Effector memory CD8-positive, alpha-beta T cell (primary cell): ENCODE results near the gene BCAS3.
"Not testable (repeated sequence)": the region's sequence is repeated elsewhere in the genome, so short reads cannot be mapped to it uniquely, and the experiment has no call there.

ENCODE experiments used
- ATAC-seq: fragments of 150-1000 bp; cut with Tn5 transposase; replicated peaks from 2 replicates; pipeline ENCODE4 v1.10.0; 2021; ENCODE audit warnings: mild to moderate bottlenecking, moderate library complexity
- DNase-seq, 3 experiments: peaks; one replicate each; pipeline ENCODE4 v3.0.0; 2021
- H3K27ac Mint-ChIP-seq, 2 donors: one replicate each; pipeline ENCODE4 v1.8.0; 2022; ENCODE audit warnings: mild to moderate bottlenecking in 2 of 2, mixed read lengths in 2 of 2, moderate library complexity in 2 of 2
- H3K27me3 Mint-ChIP-seq, 2 donors: one replicate each; pipeline ENCODE4 v1.8.0; 2022; ENCODE audit warnings: mixed read lengths in 2 of 2
- H3K36me3 Mint-ChIP-seq: one replicate; pipeline ENCODE4 v1.8.0; 2022; ENCODE audit warnings: mild to moderate bottlenecking, moderate library complexity, mixed read lengths; ENCODE audit not compliant: insufficient read depth
- H3K4me1 Mint-ChIP-seq, 2 donors: one replicate each; pipeline ENCODE4 v1.8.0; 2022; ENCODE audit warnings: low read depth in 2 of 2, mixed read lengths in 2 of 2
- H3K4me3 Mint-ChIP-seq, 2 donors: one replicate each; pipeline ENCODE4 v1.8.0; 2022; ENCODE audit warnings: mild to moderate bottlenecking in 2 of 2, mixed read lengths in 2 of 2, moderate library complexity in 2 of 2
- H3K9me3 Mint-ChIP-seq, 2 donors: one replicate each; pipeline ENCODE4 v1.8.0; 2022; ENCODE audit warnings: mixed read lengths in 2 of 2

BCAS3 gene

DNA sequence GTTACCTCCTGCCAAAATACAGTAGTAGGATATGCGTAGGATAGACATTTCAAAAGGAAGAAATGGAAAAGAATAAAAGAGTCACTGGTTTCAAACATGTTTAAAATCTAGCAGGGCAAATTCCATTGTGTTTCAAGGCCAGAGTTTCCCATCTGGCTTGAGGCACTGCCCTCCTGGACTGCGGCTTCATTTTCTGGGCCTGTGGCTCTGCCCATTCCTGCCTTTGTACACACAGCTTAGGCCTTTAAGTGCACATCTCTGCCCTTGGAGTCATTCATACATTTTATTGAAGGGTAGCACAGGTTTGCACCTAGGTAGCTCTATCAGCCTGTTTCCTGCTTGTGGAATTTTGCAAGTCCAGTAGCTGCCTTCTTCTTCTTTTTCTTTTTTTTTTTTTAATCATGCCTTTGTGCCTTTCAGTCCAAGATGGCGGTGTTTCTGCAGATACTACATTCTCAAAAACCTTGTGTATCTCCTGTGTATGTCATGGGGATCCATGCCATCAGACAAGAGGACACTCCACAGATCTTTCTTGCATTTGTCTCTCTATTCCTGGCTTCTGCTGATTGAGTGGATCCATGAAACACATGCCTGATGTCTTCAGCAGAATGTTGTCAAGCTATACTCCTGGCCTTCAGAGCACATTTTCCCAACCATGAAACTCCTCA, 282.9 kb downstream of the BCAS3 start:
- no peak overlapping the region for H3K27ac Mint-ChIP-seq
- DNase-seq: no peak

DNA sequence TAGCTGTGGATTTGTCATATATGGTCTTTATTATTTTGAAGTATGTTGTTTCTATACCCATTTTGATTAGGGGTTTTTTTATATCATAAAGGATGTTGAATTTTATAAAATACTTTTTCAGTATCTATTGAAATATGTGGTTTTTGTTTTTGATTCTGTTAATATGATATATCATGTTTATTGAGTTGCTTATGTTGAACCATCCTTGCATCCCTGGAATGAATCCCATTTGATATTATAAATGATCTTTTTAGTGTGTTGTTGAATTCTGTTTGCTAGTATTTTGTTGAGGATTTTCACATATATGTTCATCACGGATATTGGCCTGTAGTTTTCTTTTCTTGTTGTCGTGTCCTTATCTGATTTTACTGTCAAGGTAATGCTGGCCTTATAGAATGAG, 286.5 kb downstream of the BCAS3 start:
- H3K4me1 Mint-ChIP-seq: no peaks in the 10 kb centered on the region
- DNase-seq (no peak), ATAC-seq (no peak)
- H3K9me3 Mint-ChIP-seq: peaks cover 0 to 2% of the 10 kb centered on the region in 2 donors
- no peak overlapping the region for H3K4me3 Mint-ChIP-seq
- no peak overlapping the region for H3K27ac Mint-ChIP-seq
- H3K36me3 Mint-ChIP-seq: no peaks in the 10 kb centered on the region
- no peaks in the 10 kb centered on the region for H3K27me3 Mint-ChIP-seq

More for the DNA sequence above, 282.9 kb downstream of the BCAS3 start:
- no peak for ATAC-seq
- Mint-ChIP-seq H3K9me3 (peaks cover 0 to 2% of the 10 kb centered on the region in 2 donors), H3K27me3 (no peaks in the 10 kb centered on the region), H3K4me1 (no peaks in the 10 kb centered on the region), H3K36me3 (no peaks in the 10 kb centered on the region), H3K4me3 (no peak overlapping the region)

GRCh38 chr17:60968266-60968665, 290.6 kb downstream of the BCAS3 start:
- H3K27ac Mint-ChIP-seq: no peak overlapping the region
- ATAC-seq: no peak

DNA sequence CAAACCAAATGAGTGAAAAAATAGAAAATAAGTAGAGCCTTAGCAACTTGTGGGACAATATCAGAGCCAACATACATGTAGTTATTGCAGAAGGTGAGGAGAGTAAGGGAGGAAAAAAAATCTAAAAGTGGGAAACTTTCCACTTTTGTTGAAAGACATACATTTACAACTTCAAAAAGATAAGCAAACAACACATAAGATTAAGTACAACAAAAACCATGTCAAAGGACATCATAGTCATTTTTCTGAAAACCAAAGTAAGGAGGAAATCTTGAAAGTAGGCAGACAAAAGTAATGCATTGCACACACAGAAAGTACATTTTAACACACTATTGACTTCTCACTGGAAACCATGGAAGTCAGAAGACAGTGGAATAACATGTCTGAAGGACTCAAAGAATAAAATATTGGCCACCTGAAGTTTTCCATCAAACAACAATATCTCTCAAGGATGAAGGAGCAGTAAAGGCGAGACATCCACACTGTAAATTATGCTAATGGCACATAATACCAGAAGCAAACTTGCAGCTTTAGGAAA, 291.9 kb downstream of the BCAS3 start:
- Mint-ChIP-seq H3K27ac (no peak overlapping the region), H3K9me3 (no peaks in the 10 kb centered on the region)

More at GRCh38 chr17:60968266-60968665, 290.6 kb downstream of the BCAS3 start:
- no peaks in the 10 kb centered on the region for H3K36me3 Mint-ChIP-seq
- H3K27me3 Mint-ChIP-seq: no peaks in the 10 kb centered on the region
- peaks cover 0 to 2% of the 10 kb centered on the region in 2 donors for H3K9me3 Mint-ChIP-seq
- no peak overlapping the region for H3K4me3 Mint-ChIP-seq
- no peak for DNase-seq
- peaks cover 0 to 5% of the 10 kb centered on the region in 2 donors for H3K4me1 Mint-ChIP-seq

DNA sequence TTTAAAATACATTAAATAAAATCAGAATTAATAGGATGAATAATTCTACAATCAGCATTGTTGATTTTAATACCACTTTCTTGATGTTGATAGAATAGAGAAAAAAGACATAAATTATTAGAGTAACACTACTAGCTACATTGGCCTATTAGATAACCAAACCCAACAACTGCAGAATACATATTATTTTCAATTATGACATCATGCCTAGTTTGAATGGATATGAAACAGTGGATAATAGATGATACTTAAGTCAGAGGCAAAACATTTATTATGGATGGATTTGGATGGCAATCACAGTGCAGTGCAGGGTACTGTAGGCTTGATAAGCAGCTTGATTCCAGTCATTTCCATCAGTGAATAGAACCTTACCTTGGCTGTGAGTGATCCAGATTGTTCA, 293.1 kb downstream of the BCAS3 start:
- no peak for DNase-seq
- no peak overlapping the region for H3K27ac Mint-ChIP-seq

More for the DNA sequence above, 291.9 kb downstream of the BCAS3 start:
- Mint-ChIP-seq H3K36me3 (no peaks in the 10 kb centered on the region), H3K4me3 (no peak overlapping the region), H3K4me1 (peaks cover 0 to 5% of the 10 kb centered on the region in 2 donors), H3K27me3 (no peaks in the 10 kb centered on the region)
- no peak for DNase-seq
- ATAC-seq: no peak

GRCh38 chr17:60971515-60972369, 294.1 kb downstream of the BCAS3 start:
- H3K36me3 Mint-ChIP-seq: no peaks in the 10 kb centered on the region
- no peaks in the 10 kb centered on the region for H3K27me3 Mint-ChIP-seq
- H3K27ac Mint-ChIP-seq: no peak overlapping the region
- peak; percentile 11 to 21 (median 16) for DNase-seq
- H3K4me1 Mint-ChIP-seq: peaks cover 0 to 5% of the 10 kb centered on the region in 2 donors
- no peak overlapping the region for H3K4me3 Mint-ChIP-seq
- H3K9me3 Mint-ChIP-seq: no peaks in the 10 kb centered on the region
- ATAC-seq: peak; percentile 56

More for the DNA sequence above, 293.1 kb downstream of the BCAS3 start:
- Mint-ChIP-seq H3K9me3 (no peaks in the 10 kb centered on the region), H3K27me3 (no peaks in the 10 kb centered on the region), H3K36me3 (no peaks in the 10 kb centered on the region), H3K4me3 (no peak overlapping the region), H3K4me1 (peaks cover 0 to 5% of the 10 kb centered on the region in 2 donors)
- no peak for ATAC-seq

DNA sequence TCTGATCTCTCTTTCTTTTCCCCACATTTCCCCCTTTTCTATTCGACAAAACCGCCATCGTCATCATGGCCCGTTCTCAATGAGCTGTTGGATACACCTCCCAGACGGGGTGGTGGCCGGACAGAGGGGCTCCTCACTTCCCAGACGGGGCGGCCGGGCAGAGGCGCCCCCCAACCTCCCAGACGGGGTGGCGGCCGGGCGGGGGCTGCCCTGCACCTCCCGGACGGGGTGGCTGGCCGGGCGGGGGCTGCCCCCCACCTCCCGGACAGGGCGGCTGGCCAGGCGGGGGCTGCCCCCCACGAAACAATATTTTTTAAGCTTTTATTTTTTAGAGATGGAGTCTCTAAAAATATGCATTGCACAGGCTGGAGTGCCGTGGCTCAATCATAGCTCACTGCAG, 299.2 kb downstream of the BCAS3 start:
- peak overlapping the region in 1 of 2 donors; percentile 19 for H3K27ac Mint-ChIP-seq
- DNase-seq, H3K36me3 Mint-ChIP-seq, H3K27me3 Mint-ChIP-seq, H3K9me3 Mint-ChIP-seq, H3K4me3 Mint-ChIP-seq, ATAC-seq, H3K4me1 Mint-ChIP-seq: not testable (repeated sequence)

DNA sequence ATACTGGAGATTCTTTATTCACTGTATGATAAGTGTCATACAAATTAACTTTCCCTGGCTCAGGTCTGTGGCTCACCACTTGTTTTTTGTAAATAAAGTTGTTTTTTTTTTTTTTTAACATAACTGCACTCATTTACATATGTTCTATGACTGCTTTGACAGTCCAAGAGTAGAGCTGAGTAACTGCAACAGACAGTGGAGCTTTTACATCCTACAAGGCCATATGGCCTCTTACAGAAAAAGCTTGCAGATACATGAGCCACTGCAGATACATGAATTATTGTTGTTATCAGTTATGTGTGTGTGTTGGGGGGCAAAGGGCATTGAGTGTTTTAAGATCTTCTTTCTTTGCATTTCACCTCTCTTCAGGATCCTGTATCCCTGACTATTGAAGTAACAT, 311.7 kb downstream of the BCAS3 start:
- Mint-ChIP-seq H3K36me3 (no peaks in the 10 kb centered on the region), H3K9me3 (no peaks in the 10 kb centered on the region), H3K27me3 (no peaks in the 10 kb centered on the region), H3K4me1 (peaks cover 0 to 2% of the 10 kb centered on the region in 2 donors), H3K4me3 (no peak overlapping the region), H3K27ac (no peak overlapping the region)
- no peak for ATAC-seq
- no peak for DNase-seq

DNA sequence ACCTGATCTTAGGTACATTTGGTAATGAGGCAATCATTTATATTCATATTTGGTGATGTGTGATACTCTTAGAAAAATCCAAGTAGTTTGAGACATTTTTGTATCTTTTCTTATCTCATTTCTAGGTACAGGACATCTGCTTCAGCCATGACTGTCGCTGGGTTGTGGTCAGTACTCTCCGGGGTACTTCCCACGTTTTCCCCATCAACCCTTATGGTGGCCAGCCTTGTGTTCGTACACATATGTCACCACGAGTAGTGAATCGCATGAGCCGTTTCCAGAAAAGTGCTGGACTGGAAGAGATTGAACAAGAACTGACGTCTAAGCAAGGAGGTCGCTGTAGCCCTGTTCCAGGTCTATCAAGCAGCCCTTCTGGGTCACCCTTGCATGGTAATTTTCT, 312.2 kb downstream of the BCAS3 start:
- H3K4me3 Mint-ChIP-seq: no peak overlapping the region
- DNase-seq (no peak), ATAC-seq (no peak)
- peaks cover 0 to 2% of the 10 kb centered on the region in 2 donors for H3K4me1 Mint-ChIP-seq
- H3K9me3 Mint-ChIP-seq: no peaks in the 10 kb centered on the region
- no peak overlapping the region for H3K27ac Mint-ChIP-seq
- H3K36me3 Mint-ChIP-seq: no peaks in the 10 kb centered on the region
- H3K27me3 Mint-ChIP-seq: no peaks in the 10 kb centered on the region

- Mint-ChIP-seq H3K27me3 (no peaks in the 10 kb centered on the region), H3K4me1 (no peaks in the 10 kb centered on the region), H3K27ac (no peak overlapping the region), H3K36me3 (no peaks in the 10 kb centered on the region), H3K4me3 (no peak overlapping the region), H3K9me3 (no peaks in the 10 kb centered on the region)
- DNase-seq (no peak), ATAC-seq (no peak)
These were observed 315.8 kb downstream of the BCAS3 start for GRCh38 chr17:60993497-60993896.

GRCh38 chr17:60995680-60996079, 318.0 kb downstream of the BCAS3 start:
- no peaks in the 10 kb centered on the region for H3K36me3 Mint-ChIP-seq
- no peak overlapping the region for H3K4me3 Mint-ChIP-seq
- H3K27me3 Mint-ChIP-seq: no peaks in the 10 kb centered on the region
- DNase-seq (no peak), ATAC-seq (no peak)
- no peaks in the 10 kb centered on the region for H3K9me3 Mint-ChIP-seq
- H3K4me1 Mint-ChIP-seq: no peaks in the 10 kb centered on the region
- H3K27ac Mint-ChIP-seq: no peak overlapping the region

GRCh38 chr17:61000911-61001310, 323.3 kb downstream of the BCAS3 start:
- no peak overlapping the region for H3K4me3 Mint-ChIP-seq
- H3K9me3 Mint-ChIP-seq: no peaks in the 10 kb centered on the region
- DNase-seq (no peak), ATAC-seq (no peak)
- H3K4me1 Mint-ChIP-seq: no peaks in the 10 kb centered on the region
- no peak overlapping the region for H3K27ac Mint-ChIP-seq
- H3K36me3 Mint-ChIP-seq: no peaks in the 10 kb centered on the region
- H3K27me3 Mint-ChIP-seq: no peaks in the 10 kb centered on the region

- H3K36me3 Mint-ChIP-seq: no peaks in the 10 kb centered on the region
- ATAC-seq (no peak), DNase-seq (no peak)
- H3K27ac Mint-ChIP-seq: no peak overlapping the region
- H3K4me3 Mint-ChIP-seq: no peak overlapping the region
- H3K4me1 Mint-ChIP-seq: no peaks in the 10 kb centered on the region
- no peaks in the 10 kb centered on the region for H3K27me3 Mint-ChIP-seq
- no peaks in the 10 kb centered on the region for H3K9me3 Mint-ChIP-seq
These were observed 324.7 kb downstream of the BCAS3 start for GRCh38 chr17:61002316-61002736.

DNA sequence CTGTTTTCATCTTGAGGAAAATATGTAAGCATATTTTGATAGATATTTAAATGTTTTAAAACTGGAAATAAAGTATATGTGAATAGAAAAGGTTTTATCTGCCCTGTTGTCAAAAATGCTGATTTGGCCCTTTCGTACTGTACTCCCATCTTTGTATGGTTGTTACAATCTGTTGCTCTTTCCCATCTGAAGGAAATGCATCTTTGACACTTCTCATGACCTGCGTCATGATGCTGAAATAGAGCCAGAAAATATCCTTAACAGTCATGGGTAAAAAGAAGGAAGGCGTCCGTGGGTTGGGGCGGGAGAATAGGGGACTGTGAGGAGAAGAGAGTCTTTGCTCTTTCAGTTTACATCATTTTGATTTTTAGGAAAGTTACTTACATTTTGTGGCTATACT, 327.7 kb downstream of the BCAS3 start:
- no peaks in the 10 kb centered on the region for H3K9me3 Mint-ChIP-seq
- H3K4me3 Mint-ChIP-seq: no peak overlapping the region
- no peak overlapping the region for H3K27ac Mint-ChIP-seq
- no peaks in the 10 kb centered on the region for H3K27me3 Mint-ChIP-seq
- no peak for ATAC-seq
- no peak for DNase-seq
- H3K4me1 Mint-ChIP-seq: no peaks in the 10 kb centered on the region
- H3K36me3 Mint-ChIP-seq: no peaks in the 10 kb centered on the region
